ENCODE data around the gene TCEA2. TPM values are rescaled to one million over a fixed set of nuclear protein-coding genes. Genes with fewer than 3 reads are reported as not detected.

TCEA2 gene
- total RNA-seq, 2 donors from 2014 or later = 20.0 to 21.0 TPM

DNA sequence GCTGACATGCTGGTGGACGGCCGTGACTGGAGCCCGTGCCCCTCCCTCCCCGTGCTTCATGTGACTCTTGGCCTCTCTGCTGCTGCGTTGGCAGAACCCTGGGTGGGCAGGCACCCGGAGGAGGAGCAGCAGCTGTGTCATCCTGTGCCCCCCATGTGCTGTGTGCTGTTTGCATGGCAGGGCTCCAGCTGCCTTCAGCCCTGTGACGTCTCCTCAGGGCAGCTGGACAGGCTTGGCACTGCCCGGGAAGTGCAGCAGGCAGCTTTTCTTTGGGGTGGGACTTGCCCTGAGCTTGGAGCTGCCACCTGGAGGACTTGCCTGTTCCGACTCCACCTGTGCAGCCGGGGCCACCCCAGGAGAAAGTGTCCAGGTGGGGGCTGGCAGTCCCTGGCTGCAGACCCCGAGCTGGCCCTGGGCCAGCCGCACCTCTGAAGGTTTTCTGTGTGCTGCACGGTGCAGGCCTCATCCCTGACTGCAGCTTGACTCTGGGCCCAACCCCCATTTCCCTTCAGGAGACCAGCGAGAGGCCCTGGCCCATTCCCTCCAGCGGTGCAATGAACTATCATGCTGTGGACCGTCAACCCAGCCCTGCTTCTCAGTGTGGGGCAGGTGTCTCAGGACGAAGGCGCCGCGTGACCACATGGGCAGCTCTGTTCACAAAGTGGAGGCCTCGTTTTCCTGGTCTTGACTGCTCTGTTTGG lies 36.2 kb downstream of the TCEA2 start:
- H3K36me3 Mint-ChIP-seq (ENCODE audit: low read depth) = peaks cover 3% of the 10 kb centered on the region
- no peaks in the 10 kb centered on the region for H3K9me3 ChIP-seq (ENCODE audit: control insufficient read depth, low read length, poor library complexity, severe bottlenecking)
- ATAC-seq (no peak), DNase-seq (no peak)
- H3K4me1 Mint-ChIP-seq = peaks cover 11% of the 10 kb centered on the region
- H3K27ac Mint-ChIP-seq = no peak overlapping the region
- H3K27me3 Mint-ChIP-seq = peaks cover 25% of the 10 kb centered on the region
- no peak overlapping the region for H3K4me3 Mint-ChIP-seq

DNA sequence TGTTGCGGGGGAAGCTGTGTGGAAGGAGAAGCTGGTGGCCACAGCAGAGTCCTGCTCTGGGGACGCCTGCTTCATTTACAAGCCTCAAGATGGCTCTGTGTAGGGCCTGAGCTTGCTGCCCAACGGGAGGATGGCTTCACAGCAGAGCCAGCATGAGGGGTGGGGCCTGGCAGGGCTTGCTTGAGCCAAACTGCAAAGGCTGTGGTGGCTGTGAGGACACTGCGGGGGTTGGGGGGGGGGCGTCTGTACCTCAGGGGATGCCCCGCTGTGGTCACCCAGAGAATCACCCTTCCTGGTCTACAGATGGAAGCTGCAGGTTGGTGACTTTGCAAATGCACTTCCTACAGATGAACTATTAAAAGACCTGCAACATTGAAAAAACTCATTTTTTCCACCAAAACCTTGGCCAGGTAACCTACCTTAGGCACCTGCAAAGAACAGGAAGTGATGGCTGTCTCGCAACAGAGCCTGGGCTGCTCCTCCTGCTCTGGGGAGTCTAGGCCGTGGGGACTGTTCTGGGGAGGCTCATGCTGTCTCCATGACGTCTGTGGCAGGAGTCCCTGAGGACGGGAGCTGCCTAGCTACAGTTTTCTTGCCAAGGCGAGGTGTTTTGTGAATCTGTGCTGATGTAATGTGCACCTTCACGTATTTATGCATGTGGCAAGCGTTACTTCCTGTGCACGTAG lies 37.0 kb downstream of the TCEA2 start:
- DNase-seq = no peak
- Mint-ChIP-seq H3K4me1 (peaks cover 11% of the 10 kb centered on the region), H3K4me3 (no peak overlapping the region), H3K27ac (no peak overlapping the region), H3K36me3 (ENCODE audit: low read depth) (peaks cover 3% of the 10 kb centered on the region), H3K27me3 (peaks cover 25% of the 10 kb centered on the region)
- H3K9me3 ChIP-seq (ENCODE audit: control insufficient read depth, low read length, poor library complexity, severe bottlenecking) = no peaks in the 10 kb centered on the region
- ATAC-seq = peak; percentile 68

DNA sequence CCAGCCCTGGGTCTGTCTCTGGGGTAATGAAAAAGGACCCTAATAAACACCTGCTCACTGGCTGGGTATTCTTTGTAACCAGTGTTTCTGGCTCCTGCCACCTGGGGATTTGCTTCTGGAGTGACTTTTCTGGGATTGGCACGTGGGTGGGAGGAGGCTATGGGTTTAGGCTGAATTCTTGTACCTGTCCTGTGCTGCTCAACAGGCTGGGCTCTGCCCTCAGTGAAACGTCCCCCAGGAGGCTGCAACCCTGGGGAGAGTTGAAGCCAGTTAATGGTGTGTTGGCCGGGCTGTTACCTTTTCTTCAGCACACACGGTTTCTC lies 37.5 kb downstream of the TCEA2 start:
- Mint-ChIP-seq H3K36me3 (ENCODE audit: low read depth) (peaks cover 3% of the 10 kb centered on the region), H3K4me3 (no peak overlapping the region), H3K27me3 (peaks cover 25% of the 10 kb centered on the region), H3K27ac (no peak overlapping the region), H3K4me1 (peaks cover 11% of the 10 kb centered on the region)
- ATAC-seq (no peak), DNase-seq (no peak)
- no peaks in the 10 kb centered on the region for H3K9me3 ChIP-seq (ENCODE audit: control insufficient read depth, low read length, poor library complexity, severe bottlenecking)

DNA sequence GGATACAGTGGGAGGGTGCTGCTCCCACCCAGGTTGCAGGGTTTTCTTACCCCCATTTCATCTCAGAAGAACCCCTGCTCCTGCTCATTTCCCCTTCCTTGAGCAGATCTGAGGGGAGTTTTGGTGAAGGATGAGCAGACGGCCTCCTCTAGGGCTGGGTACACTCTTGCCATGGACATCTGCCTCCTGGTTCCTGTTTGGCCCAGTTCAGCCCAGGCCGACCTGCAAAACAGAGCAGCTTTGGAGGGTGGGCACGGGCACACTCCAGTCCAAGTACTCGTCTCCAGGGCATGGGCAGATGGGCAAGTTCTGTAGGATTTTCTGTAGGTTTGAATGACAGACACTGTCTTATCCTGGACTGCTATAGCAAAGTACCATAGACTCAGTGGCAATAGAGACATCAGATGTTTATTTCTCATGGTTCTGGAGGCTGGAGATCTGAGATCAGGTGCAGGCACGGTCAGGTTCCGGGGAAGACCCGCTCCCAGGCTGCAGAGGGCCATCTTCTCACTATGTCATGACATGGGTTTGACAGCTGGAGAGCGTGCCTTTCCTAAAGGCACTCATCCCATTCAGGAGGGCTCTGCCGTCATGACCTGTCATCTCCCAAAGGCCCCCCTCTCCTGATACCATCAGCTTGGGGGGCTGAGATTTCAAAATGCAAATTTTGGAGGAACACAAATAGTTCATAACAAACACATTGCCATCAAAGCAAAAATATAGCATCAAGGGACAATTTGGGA lies 38.1 kb downstream of the TCEA2 start:
- peaks cover 11% of the 10 kb centered on the region for H3K4me1 Mint-ChIP-seq
- no peaks in the 10 kb centered on the region for H3K9me3 ChIP-seq (ENCODE audit: control insufficient read depth, low read length, poor library complexity, severe bottlenecking)
- H3K36me3 Mint-ChIP-seq (ENCODE audit: low read depth) = peaks cover 3% of the 10 kb centered on the region
- no peak overlapping the region for H3K27ac Mint-ChIP-seq
- DNase-seq = no peak
- peaks cover 28% of the 10 kb centered on the region for H3K27me3 Mint-ChIP-seq
- no peak for ATAC-seq
- H3K4me3 Mint-ChIP-seq = no peak overlapping the region

DNA sequence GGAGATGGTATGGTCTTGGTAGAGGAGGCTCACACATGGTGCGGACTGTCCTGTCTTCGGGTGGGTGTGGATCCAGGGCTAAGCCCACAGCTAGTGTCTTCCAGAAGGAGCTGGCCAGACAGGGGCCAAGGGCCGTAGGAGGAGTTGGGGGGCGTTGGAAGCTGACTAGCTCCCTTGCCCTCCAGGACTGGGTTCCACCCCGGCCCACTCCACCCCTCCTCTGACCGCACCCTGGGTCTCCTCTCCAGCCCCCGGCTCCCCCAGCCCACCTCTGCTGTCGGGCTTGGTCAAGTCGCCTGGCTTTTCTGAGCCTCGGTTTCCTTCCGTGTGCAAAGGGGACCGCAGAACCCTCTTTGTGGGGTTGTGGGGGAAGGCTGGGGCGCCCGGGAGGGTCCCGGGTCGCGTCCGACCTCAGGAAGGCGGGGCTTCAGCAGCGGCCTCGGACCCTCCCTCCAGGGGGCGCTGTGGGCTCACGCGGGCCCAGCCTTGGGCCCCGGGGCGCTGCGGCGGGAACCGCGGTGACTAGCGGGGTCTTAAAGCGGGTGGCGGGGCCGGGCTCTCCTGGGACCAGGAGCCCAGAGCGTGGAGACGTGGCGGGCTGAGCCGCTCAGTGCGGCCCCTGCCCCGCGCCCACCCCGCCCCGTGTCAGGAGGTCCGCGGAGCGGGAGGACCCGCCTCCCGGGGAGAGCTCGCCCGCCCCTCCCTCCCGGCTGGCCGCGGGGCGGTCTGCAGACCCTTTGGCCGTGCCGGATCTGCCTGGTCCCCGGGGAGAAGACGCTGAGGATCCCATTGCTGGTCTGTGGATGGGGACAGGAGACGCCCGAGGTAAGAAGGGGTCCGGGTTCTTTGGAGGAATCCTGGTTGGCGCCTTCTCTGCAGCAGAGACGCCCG lies 39.0 kb downstream of the TCEA2 start:
- ATAC-seq = peak; percentile 76
- no peaks in the 10 kb centered on the region for H3K9me3 ChIP-seq (ENCODE audit: control insufficient read depth, low read length, poor library complexity, severe bottlenecking)
- Mint-ChIP-seq H3K27me3 (peaks cover 31% of the 10 kb centered on the region), H3K4me1 (peaks cover 14% of the 10 kb centered on the region), H3K27ac (no peak overlapping the region), H3K4me3 (peak overlapping the region; percentile 71), H3K36me3 (ENCODE audit: low read depth) (no peaks in the 10 kb centered on the region)
- peak; percentile 53 to 64 (median 61) for DNase-seq

DNA sequence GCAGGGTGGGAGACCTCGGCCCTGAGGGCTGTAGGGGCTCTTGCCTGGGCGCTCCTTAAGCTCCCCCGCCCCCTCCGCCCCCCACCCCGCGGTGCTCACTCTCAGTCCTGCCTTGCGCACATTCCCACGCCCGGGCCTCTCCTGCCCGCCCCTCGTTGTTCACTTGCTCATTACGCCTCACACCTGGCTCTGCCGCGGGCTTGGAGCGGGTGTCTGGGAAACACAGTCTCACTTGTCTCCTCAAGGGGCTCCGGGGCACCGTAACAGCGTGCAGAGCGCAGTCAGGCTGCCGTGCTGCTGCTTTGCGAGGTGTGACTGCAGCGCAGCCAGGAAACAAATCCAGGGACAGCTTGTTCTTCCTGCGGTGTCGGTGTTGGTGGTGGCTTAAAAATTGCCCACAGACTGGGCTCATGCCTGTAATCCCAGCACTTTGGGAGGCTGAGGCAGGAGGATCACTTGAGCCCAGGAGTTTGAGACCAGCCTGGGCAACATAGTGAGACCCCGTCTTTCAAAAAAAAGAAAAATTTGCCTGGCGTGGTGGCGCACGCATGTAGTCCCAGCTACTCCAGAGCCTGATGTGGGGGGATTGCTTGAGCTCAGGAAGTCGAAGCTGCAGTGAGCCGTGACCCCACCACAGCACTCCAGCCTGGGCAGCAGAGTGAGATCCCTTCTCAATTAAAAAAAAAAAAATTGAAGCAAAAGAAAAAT lies 39.8 kb downstream of the TCEA2 start:
- H3K27ac Mint-ChIP-seq = no peak overlapping the region
- peak in 1 of 3 donors; percentile 4 for DNase-seq
- no peaks in the 10 kb centered on the region for H3K9me3 ChIP-seq (ENCODE audit: control insufficient read depth, low read length, poor library complexity, severe bottlenecking)
- peaks cover 15% of the 10 kb centered on the region for H3K4me1 Mint-ChIP-seq
- H3K4me3 Mint-ChIP-seq = peak overlapping the region; percentile 71
- ATAC-seq = no peak
- H3K27me3 Mint-ChIP-seq = peaks cover 31% of the 10 kb centered on the region
- no peaks in the 10 kb centered on the region for H3K36me3 Mint-ChIP-seq (ENCODE audit: low read depth)

DNA sequence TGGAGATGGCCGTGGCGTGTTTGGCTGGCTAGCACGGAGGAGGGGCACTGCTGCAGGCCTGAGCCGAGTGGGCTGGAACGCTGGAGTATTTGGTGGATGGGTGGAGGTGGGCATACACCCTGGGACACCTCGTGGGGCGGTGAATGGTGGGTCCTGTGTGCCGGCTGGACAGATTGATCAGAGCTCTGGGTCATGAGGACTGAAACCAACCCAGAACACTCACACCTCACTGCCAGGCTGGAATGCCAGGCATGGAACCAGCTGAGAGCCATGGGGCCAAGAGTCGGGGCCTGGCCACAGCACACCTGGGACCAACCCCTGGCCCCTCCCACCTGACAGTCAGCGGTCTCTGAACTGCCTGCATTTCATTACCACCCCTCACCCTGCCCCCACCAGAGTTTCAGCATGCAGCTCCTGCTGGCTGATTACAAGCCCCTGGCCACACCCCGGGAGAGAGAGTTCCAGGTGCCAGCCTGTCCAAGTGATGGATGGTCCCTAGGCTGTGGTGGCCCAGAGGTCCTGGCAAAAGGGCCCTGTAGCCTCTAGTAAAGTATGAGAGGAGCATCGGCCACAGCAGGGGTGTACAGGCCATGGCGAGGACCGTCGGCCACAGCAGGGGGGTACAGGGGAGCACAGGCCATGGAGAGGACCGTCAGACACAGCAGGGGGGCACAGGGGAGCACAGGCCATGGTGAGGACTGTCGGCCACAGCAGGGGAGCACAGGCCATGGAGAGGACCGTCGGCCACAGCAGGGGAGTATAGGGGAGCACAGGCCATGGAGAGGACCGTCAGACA lies 41.1 kb downstream of the TCEA2 start:
- ATAC-seq (no peak), DNase-seq (peak in 1 of 3 donors; percentile 2)
- Mint-ChIP-seq H3K27ac (no peak overlapping the region), H3K36me3 (ENCODE audit: low read depth) (no peaks in the 10 kb centered on the region), H3K27me3 (peaks cover 31% of the 10 kb centered on the region), H3K4me1 (peaks cover 18% of the 10 kb centered on the region), H3K4me3 (no peak overlapping the region)
- H3K9me3 ChIP-seq (ENCODE audit: control insufficient read depth, low read length, poor library complexity, severe bottlenecking) = no peaks in the 10 kb centered on the region

DNA sequence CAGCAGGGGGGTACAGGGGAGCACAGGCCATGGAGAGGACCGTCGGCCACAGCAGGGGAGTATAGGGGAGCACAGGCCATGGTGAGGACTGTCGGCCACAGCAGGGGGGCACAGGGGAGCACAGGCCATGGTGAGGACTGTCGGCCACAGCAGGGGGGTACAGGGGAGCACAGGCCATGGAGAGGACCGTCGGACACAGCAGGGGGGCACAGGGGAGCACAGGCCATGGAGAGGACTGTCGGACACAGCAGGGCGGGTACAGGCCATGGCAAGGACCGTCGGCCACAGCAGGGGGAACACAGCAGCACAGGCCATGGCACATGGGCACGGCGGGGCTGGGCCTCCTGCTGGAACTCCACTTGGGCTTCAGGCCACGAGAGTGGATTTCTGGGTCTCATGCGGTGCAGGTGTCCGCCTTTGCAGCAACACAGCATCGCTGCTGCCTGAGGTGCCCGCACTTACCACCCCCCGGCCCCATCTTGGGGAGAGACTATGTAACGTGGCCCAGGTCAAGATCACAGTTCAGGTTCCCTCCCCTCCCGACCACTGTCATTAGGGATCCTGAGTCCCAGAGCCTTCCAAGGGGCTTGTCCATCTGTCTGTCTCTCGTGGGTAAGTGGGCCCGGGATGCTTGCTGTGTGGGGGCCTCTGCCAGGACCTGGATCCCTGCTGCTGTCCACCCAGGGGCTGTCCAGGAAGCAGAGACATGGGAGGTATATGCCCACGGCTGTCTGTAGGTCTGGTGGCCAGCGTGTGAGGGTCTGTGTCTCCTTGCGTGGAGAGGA lies 41.9 kb downstream of the TCEA2 start:
- Mint-ChIP-seq H3K4me3 (no peak overlapping the region), H3K27ac (no peak overlapping the region), H3K4me1 (peaks cover 18% of the 10 kb centered on the region), H3K36me3 (ENCODE audit: low read depth) (no peaks in the 10 kb centered on the region), H3K27me3 (peaks cover 31% of the 10 kb centered on the region)
- DNase-seq (peak in 1 of 3 donors; percentile 2), ATAC-seq (no peak)
- H3K9me3 ChIP-seq (ENCODE audit: control insufficient read depth, low read length, poor library complexity, severe bottlenecking) = no peaks in the 10 kb centered on the region

DNA sequence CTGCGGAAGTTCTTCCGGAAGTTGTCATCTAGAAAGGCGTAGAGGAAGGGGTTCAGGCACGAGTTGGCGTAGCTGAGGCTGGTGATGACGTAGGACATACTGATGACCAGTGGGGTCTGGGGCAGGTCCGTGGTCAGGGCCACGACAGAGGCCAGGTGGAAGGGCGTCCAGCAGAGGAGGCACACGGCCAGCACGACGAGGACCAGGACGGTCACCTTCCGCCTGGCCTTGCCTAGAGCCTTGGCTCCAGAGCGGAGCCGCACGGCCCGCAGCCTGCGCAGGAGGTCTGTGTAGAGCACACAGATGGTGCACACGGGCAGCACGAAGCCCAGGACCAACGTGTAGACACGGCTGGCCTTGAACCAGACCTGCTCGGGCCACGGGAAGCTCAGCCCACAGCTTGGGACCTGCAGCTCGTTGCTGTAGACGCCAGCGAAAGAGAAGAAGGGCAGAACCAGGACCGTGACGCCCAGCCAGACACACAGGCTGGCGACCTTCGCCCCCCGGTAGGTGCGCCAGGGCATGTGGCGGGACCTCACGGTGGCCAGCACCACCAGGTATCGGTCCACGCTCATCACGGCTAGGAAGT lies 42.9 kb downstream of the TCEA2 start:
- H3K9me3 ChIP-seq (ENCODE audit: control insufficient read depth, low read length, poor library complexity, severe bottlenecking) = no peaks in the 10 kb centered on the region
- ATAC-seq = no peak
- peak in 1 of 3 donors; percentile 1 for DNase-seq
- H3K27ac Mint-ChIP-seq = no peak overlapping the region
- no peaks in the 10 kb centered on the region for H3K36me3 Mint-ChIP-seq (ENCODE audit: low read depth)
- H3K27me3 Mint-ChIP-seq = peaks cover 27% of the 10 kb centered on the region
- H3K4me3 Mint-ChIP-seq = no peak overlapping the region
- H3K4me1 Mint-ChIP-seq = peaks cover 17% of the 10 kb centered on the region

DNA sequence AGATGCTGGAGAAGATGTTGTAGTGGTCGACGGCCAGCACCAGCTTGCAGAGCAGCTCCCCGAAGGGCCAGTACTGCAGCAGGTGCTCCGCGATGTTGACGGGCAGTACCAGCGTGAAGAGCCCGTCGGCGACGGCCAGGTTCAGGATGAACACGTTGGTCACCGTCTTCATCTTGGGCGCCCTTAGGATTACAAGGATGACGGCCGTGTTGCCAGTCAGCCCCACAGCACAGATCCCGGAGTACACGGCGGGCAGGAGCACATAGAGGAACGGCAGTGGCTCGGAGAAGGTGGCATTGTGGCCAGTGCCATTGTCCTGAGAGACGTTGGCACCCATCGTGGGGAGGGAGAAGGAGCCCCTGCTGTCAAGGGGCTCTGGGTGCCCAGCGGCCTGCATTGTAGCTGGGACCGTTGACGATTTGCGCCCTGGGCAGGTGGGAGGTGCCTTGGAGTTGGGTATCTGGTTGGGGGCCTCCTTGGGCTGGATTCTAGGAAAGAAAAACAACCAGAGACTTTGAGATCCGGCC lies 43.5 kb downstream of the TCEA2 start:
- Mint-ChIP-seq H3K4me1 (peaks cover 12% of the 10 kb centered on the region), H3K27me3 (peaks cover 21% of the 10 kb centered on the region), H3K27ac (no peak overlapping the region), H3K4me3 (no peak overlapping the region), H3K36me3 (ENCODE audit: low read depth) (no peaks in the 10 kb centered on the region)
- DNase-seq (peak in 1 of 3 donors; percentile 1), ATAC-seq (no peak)
- H3K9me3 ChIP-seq (ENCODE audit: control insufficient read depth, low read length, poor library complexity, severe bottlenecking) = no peaks in the 10 kb centered on the region

Data from T-helper 17 cell (primary cell).